Neuronal stem cell (in vitro differentiated cells): Measurements from ENCODE around the gene PYCARD.

Experiments
- DNase-seq: peaks from one replicate; pipeline ENCODE4 v3.0.0-alpha.2; 2013; ENCODE audit warnings: low spot score
- H2AFZ ChIP-seq: one replicate; pipeline ENCODE4 v1.6.1; 2013; ENCODE audit warnings: mild to moderate bottlenecking, low read length, inconsistent platforms
- H2AK5ac ChIP-seq: 2 replicates; pipeline ENCODE4 v1.6.1; 2013; ENCODE audit warnings: low read depth, mild to moderate bottlenecking, inconsistent platforms, low read length, moderate library complexity, mixed read lengths
- H2BK120ac ChIP-seq: 2 replicates; pipeline ENCODE4 v1.6.1; 2013; ENCODE audit warnings: low read depth, mild to moderate bottlenecking, inconsistent platforms, low read length, moderate library complexity, mixed read lengths
- H2BK12ac ChIP-seq: one replicate; pipeline ENCODE4 v1.6.1; 2013; ENCODE audit warnings: low read length, inconsistent platforms
- H2BK15ac ChIP-seq: 2 replicates; pipeline ENCODE4 v1.6.1; 2013; ENCODE audit warnings: mild to moderate bottlenecking, low read length, inconsistent platforms, mixed read lengths
- H2BK5ac ChIP-seq: one replicate; pipeline ENCODE4 v1.6.1; 2013; ENCODE audit warnings: inconsistent platforms, mild to moderate bottlenecking, low read length, moderate library complexity
- H3K14ac ChIP-seq: one replicate; pipeline ENCODE4 v1.6.1; 2013; ENCODE audit warnings: low read length, inconsistent platforms
- H3K18ac ChIP-seq: 2 replicates; pipeline ENCODE4 v1.6.1; 2013; ENCODE audit warnings: low read length, inconsistent platforms
- H3K23ac ChIP-seq: 2 replicates; pipeline ENCODE4 v1.6.1; 2013; ENCODE audit warnings: low read depth, mild to moderate bottlenecking, mixed read lengths, low read length, inconsistent platforms; ENCODE audit not compliant: poor library complexity
- H3K27ac ChIP-seq: replicated peaks from 3 replicates; pipeline ENCODE4 v1.5.1; 2013; ENCODE audit warnings: low read length, inconsistent platforms
- H3K27me3 ChIP-seq, 3 experiments: 2 replicates each; pipeline ENCODE4 v1.6.1; 2013; ENCODE audit warnings: low read length in 3 of 3, mild to moderate bottlenecking in 2 of 3, inconsistent platforms in 1 of 3, low read depth in 1 of 3, mixed read lengths in 1 of 3, moderate library complexity in 1 of 3; ENCODE audit not compliant: control insufficient read depth in 3 of 3, insufficient read depth in 3 of 3
- H3K36me3 ChIP-seq, 2 donors: replicated peaks in 1 of 2; 2 replicates each; pipeline ENCODE4 v1.6.1; 2013; ENCODE audit warnings: low read length in 2 of 2; ENCODE audit not compliant: control insufficient read depth in 2 of 2, insufficient read depth in 2 of 2
- H3K4ac ChIP-seq: 2 replicates; pipeline ENCODE4 v1.6.1; 2013; ENCODE audit warnings: inconsistent platforms, mild to moderate bottlenecking, low read length, moderate library complexity
- H3K4me1 ChIP-seq, 2 donors: 1 replicate in 1 of 2; 2 replicates in 1 of 2; pipeline ENCODE4 v1.6.1; 2013; ENCODE audit warnings: low read length in 2 of 2, low read depth in 1 of 2; ENCODE audit not compliant: control insufficient read depth in 2 of 2, insufficient read depth in 1 of 2
- H3K4me2 ChIP-seq: one replicate; pipeline ENCODE4 v1.6.1; 2013; ENCODE audit warnings: mild to moderate bottlenecking, low read length, inconsistent platforms; ENCODE audit not compliant: insufficient read depth, poor library complexity, severe bottlenecking
- H3K4me3 ChIP-seq, 2 donors: 2 replicates each; pipeline ENCODE4 v1.5.1; 2013; ENCODE audit warnings: low read length in 2 of 2, mild to moderate bottlenecking in 2 of 2, inconsistent platforms in 1 of 2, moderate library complexity in 1 of 2
- H3K79me1 ChIP-seq: one replicate; pipeline ENCODE4 v1.6.1; 2013; ENCODE audit warnings: low read depth, mild to moderate bottlenecking, inconsistent platforms, low read length, moderate library complexity
- H3K9ac ChIP-seq: one replicate; pipeline ENCODE4 v1.6.1; 2013; ENCODE audit warnings: mild to moderate bottlenecking, low read depth, low read length, inconsistent platforms; ENCODE audit not compliant: poor library complexity
- H3K9me3 ChIP-seq, 2 donors: replicated peaks in 1 of 2; 2 replicates each; pipeline versions ENCODE3 to v1.6.1; 2013; ENCODE audit warnings: low read length in 2 of 2, mild to moderate bottlenecking in 2 of 2, inconsistent platforms in 1 of 2, low read depth in 1 of 2, mixed read lengths in 1 of 2, moderate library complexity in 1 of 2; ENCODE audit not compliant: control insufficient read depth in 2 of 2, insufficient read depth in 1 of 2
- H4K8ac ChIP-seq: one replicate; pipeline ENCODE4 v1.6.1; 2013; ENCODE audit warnings: low read depth, mild to moderate bottlenecking, inconsistent platforms, low read length, moderate library complexity
- H4K91ac ChIP-seq: one replicate; pipeline ENCODE4 v1.6.1; 2013; ENCODE audit warnings: low read length, low read depth, mild to moderate bottlenecking, inconsistent platforms; ENCODE audit not compliant: poor library complexity
- WGBS, 2 donors: extraction: QIAGEN DNeasy Blood & Tissue Kit; methylation state at CpG; one replicate each; pipeline ENCODE4 v1.1.7; 2013; ENCODE audit warnings: missing lambda C conversion rate in 2 of 2, mixed read lengths in 1 of 2; ENCODE audit not compliant: insufficient read length in 2 of 2, insufficient replicate concordance in 1 of 2; ENCODE audit errors: extremely low coverage in 2 of 2; 5-methylcytosine and 5-hydroxymethylcytosine counted together

Gene PYCARD

GRCh38 chr16:31238041-31238440, 35.5 kb upstream of the PYCARD start:
- H4K8ac ChIP-seq, result no peak overlapping the region
- H2BK12ac ChIP-seq, result no peak overlapping the region
- no peaks in the 10 kb centered on the region for H3K36me3 ChIP-seq
- no peak overlapping the region for H4K91ac ChIP-seq
- H2AFZ ChIP-seq, result no peak overlapping the region
- H2AK5ac ChIP-seq, result no peak overlapping the region
- H3K9me3 ChIP-seq, result no peaks in the 10 kb centered on the region
- no peaks in the 10 kb centered on the region for H3K27me3 ChIP-seq
- no peak overlapping the region for H3K18ac ChIP-seq
- WGBS, 2 donors, result no CpG with 5 or more reads among the region's 4 CpGs
- no peak overlapping the region for H3K23ac ChIP-seq
- no peak overlapping the region for H2BK120ac ChIP-seq
- DNase-seq, result no peak
- no peak overlapping the region for H3K9ac ChIP-seq
- H2BK15ac ChIP-seq, result no peak overlapping the region
- no peak overlapping the region for H3K4ac ChIP-seq
- no peak overlapping the region for H3K4me2 ChIP-seq
- H3K79me1 ChIP-seq, result no peaks in the 10 kb centered on the region
- no peaks in the 10 kb centered on the region for H3K4me1 ChIP-seq
- H3K27ac ChIP-seq, result no peak overlapping the region
- H3K14ac ChIP-seq, result no peak overlapping the region
- H2BK5ac ChIP-seq, result no peak overlapping the region
- H3K4me3 ChIP-seq, result no peak overlapping the region

GRCh38 chr16:31229501-31229900, 26.9 kb upstream of the PYCARD start:
- no peak overlapping the region for H2BK120ac ChIP-seq
- no peak overlapping the region for H3K23ac ChIP-seq
- H3K14ac ChIP-seq, result peak overlapping the region; percentile 21
- H2BK5ac ChIP-seq, result no peak overlapping the region
- no peak overlapping the region for H4K91ac ChIP-seq
- no peak overlapping the region for H3K4ac ChIP-seq
- H2AFZ ChIP-seq, result no peak overlapping the region
- H2BK12ac ChIP-seq, result no peak overlapping the region
- no peaks in the 10 kb centered on the region for H3K9me3 ChIP-seq
- no peak overlapping the region for H3K4me3 ChIP-seq
- H3K36me3 ChIP-seq, result no peaks in the 10 kb centered on the region
- peak overlapping the region; percentile 56 for H2AK5ac ChIP-seq
- no peak overlapping the region for H3K27ac ChIP-seq
- no peak overlapping the region for H2BK15ac ChIP-seq
- DNase-seq, result no peak
- H4K8ac ChIP-seq, result no peak overlapping the region
- no peak overlapping the region for H3K4me2 ChIP-seq
- H3K79me1 ChIP-seq, result no peaks in the 10 kb centered on the region
- H3K27me3 ChIP-seq, result peaks cover 0 to 3% (median 0%) of the 10 kb centered on the region in 3 experiments
- H3K4me1 ChIP-seq, result no peaks in the 10 kb centered on the region
- no peak overlapping the region for H3K9ac ChIP-seq
- no CpG with 5 or more reads among the region's 10 CpGs for WGBS, 2 donors
- H3K18ac ChIP-seq, result peak overlapping the region; percentile 38

- Histone ChIP-seq H3K23ac (no peak overlapping the region), H2BK12ac (no peak overlapping the region)
Observed at GRCh38 chr16:31228206-31228605, 25.6 kb upstream of the PYCARD start.

GRCh38 chr16:31225193-31225592, 22.6 kb upstream of the PYCARD start:
- no peaks in the 10 kb centered on the region for H3K9me3 ChIP-seq
- no peak overlapping the region for H4K91ac ChIP-seq
- H2BK120ac ChIP-seq, result no peak overlapping the region
- no peaks in the 10 kb centered on the region for H3K36me3 ChIP-seq
- H3K4me3 ChIP-seq, result no peak overlapping the region
- no peaks in the 10 kb centered on the region for H3K79me1 ChIP-seq
- no peak overlapping the region for H2BK5ac ChIP-seq
- H3K14ac ChIP-seq, result no peak overlapping the region
- H2BK12ac ChIP-seq, result no peak overlapping the region
- no peak for DNase-seq
- peaks cover 0 to 17% (median 3%) of the 10 kb centered on the region in 3 experiments for H3K27me3 ChIP-seq
- H3K27ac ChIP-seq, result no peak overlapping the region
- no peak overlapping the region for H3K9ac ChIP-seq
- H2AFZ ChIP-seq, result no peak overlapping the region
- no peak overlapping the region for H2AK5ac ChIP-seq
- WGBS, 2 donors, result no CpG with 5 or more reads among the region's 3 CpGs
- H3K23ac ChIP-seq, result no peak overlapping the region
- H3K4ac ChIP-seq, result no peak overlapping the region
- H2BK15ac ChIP-seq, result no peak overlapping the region
- H4K8ac ChIP-seq, result no peak overlapping the region
- H3K4me2 ChIP-seq, result no peak overlapping the region
- no peak overlapping the region for H3K18ac ChIP-seq
- H3K4me1 ChIP-seq, result no peaks in the 10 kb centered on the region

More at GRCh38 chr16:31228206-31228605, 25.6 kb upstream of the PYCARD start:
- no peak overlapping the region for H2AFZ ChIP-seq
- no peak overlapping the region for H2BK15ac ChIP-seq
- no peak for DNase-seq
- peaks cover 0 to 3% (median 0%) of the 10 kb centered on the region in 3 experiments for H3K27me3 ChIP-seq
- no peak overlapping the region for H2BK5ac ChIP-seq
- H2BK120ac ChIP-seq, result no peak overlapping the region
- no peak overlapping the region for H3K4ac ChIP-seq
- H3K27ac ChIP-seq, result no peak overlapping the region
- H3K18ac ChIP-seq, result no peak overlapping the region
- H3K9me3 ChIP-seq, result no peaks in the 10 kb centered on the region
- H4K8ac ChIP-seq, result no peak overlapping the region
- H3K4me2 ChIP-seq, result no peak overlapping the region
- H3K79me1 ChIP-seq, result no peaks in the 10 kb centered on the region
- H3K4me1 ChIP-seq, result no peaks in the 10 kb centered on the region
- H4K91ac ChIP-seq, result no peak overlapping the region
- WGBS, 2 donors, result no CpG with 5 or more reads among the region's 4 CpGs
- no peak overlapping the region for H3K9ac ChIP-seq
- H2AK5ac ChIP-seq, result no peak overlapping the region
- H3K4me3 ChIP-seq, result no peak overlapping the region
- H3K36me3 ChIP-seq, result no peaks in the 10 kb centered on the region
- H3K14ac ChIP-seq, result no peak overlapping the region
